ENCODE results near the gene TUBB4A.

GRCh38 chr19:6491802-6492592 lies 10.1 kb downstream of the TUBB4A start:
- no peak for TF ChIP-seq CTCF (IDR thresholded peaks at IDR 0.05)
- no peak for TF ChIP-seq ZFX (IDR thresholded peaks at IDR 0.05; ENCODE audit: borderline replicate concordance)
